Measurements from ENCODE around the gene YY2.
"Not testable (repeated sequence)": the region's sequence is repeated elsewhere in the genome, so short reads cannot be mapped to it uniquely, and the experiment has no call there.

The YY2 gene

DNA sequence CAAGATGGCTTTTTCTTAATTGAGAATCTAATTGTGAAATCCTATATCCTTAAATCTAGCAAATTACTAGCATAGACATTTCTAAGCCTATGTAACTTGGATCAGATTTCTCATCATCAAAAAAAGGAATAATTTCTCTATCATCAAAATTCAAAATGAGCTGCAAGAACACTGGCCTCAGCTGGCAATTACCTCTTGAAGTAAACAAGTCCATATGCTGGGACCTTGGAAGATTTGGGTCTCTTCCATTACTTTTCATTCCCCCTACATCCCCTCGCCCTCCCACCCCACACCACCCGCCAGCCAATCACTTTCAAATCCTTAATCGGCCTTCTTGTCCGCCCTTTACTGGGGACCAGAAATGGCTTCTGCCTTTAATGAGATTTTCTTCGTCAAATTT is 39.7 kb upstream of the YY2 start:
- no peak for TF ChIP-seq CTCF (IDR thresholded peaks at IDR 0.05)
- H3K4me3 ChIP-seq (ENCODE audit: low read depth in 1 of 2, low read length in 1 of 2): no peak overlapping the region
- no peaks in the 10 kb centered on the region for H3K4me1 ChIP-seq (ENCODE audit: control insufficient read depth in 1 of 2, insufficient read depth in 1 of 2, low read depth in 1 of 2, low read length in 1 of 2)
- H3K36me3 ChIP-seq: no peaks in the 10 kb centered on the region
- no peak overlapping the region for H3K27ac ChIP-seq
- H3K9me3 ChIP-seq: no peaks in the 10 kb centered on the region
- H3K27me3 ChIP-seq: no peaks in the 10 kb centered on the region

GRCh38 chrX:21820170-21820569 is 35.6 kb upstream of the YY2 start:
- H3K27me3 ChIP-seq; H3K4me1 ChIP-seq (ENCODE audit: control insufficient read depth in 1 of 2, insufficient read depth in 1 of 2, low read depth in 1 of 2, low read length in 1 of 2); H3K4me3 ChIP-seq (ENCODE audit: low read depth in 1 of 2, low read length in 1 of 2); H3K36me3 ChIP-seq; H3K9me3 ChIP-seq; H3K27ac ChIP-seq: not testable (repeated sequence)

DNA sequence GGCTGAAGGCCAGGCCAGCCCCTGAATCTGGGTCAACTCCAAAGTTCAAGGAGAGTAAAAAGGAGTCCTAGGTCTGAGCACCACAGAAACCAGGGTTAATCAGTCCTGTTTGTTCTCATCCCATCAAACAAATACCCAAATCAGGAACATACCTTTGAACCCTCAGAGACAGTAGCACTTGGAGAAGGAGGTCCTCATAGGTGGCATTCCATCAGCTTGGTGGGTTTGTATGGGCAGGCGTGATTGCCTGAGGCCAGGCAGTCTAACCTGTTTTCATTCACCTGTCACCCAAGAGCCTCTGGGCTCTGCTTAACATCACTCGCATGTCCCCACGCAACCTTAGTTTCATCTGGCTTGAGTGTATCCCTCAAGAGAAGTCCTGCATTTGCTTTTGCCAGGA is 33.9 kb upstream of the YY2 start:
- TF ChIP-seq CTCF (IDR thresholded peaks at IDR 0.05): no peak
- Histone ChIP-seq H3K27me3 (no peaks in the 10 kb centered on the region), H3K4me1 (ENCODE audit: control insufficient read depth in 1 of 2, insufficient read depth in 1 of 2, low read depth in 1 of 2, low read length in 1 of 2) (no peaks in the 10 kb centered on the region), H3K4me3 (ENCODE audit: low read depth in 1 of 2, low read length in 1 of 2) (no peak overlapping the region), H3K27ac (no peak overlapping the region), H3K9me3 (no peaks in the 10 kb centered on the region), H3K36me3 (no peaks in the 10 kb centered on the region)

DNA sequence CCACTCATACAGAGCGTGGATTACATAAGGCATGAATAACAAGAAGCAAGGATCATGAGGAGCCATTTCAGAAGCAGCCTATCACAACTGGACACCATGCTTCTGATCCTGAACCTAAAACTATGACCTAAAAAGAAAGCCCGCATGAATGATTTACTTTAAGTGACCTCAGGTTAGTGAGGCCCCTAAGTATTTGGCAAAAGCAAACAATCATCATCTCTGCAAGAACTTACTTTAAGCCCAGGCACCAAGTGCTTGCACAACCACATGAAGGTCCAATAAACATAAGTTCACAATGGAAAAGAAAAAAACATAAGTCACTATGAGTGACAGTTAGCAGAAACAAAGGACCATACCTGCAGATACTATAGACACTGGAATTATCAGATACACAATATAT is 24.3 kb upstream of the YY2 start:
- no peak for TF ChIP-seq CTCF (IDR thresholded peaks at IDR 0.05)
- no peak overlapping the region for H3K27ac ChIP-seq
- no peak overlapping the region for H3K4me3 ChIP-seq (ENCODE audit: low read depth in 1 of 2, low read length in 1 of 2)
- H3K36me3 ChIP-seq: no peaks in the 10 kb centered on the region
- H3K27me3 ChIP-seq: peaks cover 7% of the 10 kb centered on the region
- H3K4me1 ChIP-seq (ENCODE audit: control insufficient read depth in 1 of 2, insufficient read depth in 1 of 2, low read depth in 1 of 2, low read length in 1 of 2): no peaks in the 10 kb centered on the region
- H3K9me3 ChIP-seq: no peaks in the 10 kb centered on the region

DNA sequence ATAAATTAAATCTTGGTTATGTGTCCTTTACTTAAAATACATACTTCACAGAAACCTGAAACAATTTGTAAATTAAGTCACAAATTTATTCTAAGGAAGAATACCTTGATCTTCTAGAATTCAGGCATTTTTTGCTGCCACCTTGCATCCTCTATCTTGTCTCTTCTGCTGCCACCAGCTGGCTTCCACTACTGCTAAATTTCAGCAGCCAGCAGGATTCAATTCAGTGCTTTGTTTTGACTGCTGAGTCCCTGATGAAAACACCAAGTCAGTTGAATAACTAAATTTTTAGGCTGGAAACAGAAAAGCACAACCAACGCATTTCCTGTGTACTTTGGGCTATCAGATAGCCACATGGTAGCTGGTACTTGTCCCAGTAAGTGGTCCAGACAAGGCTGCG is 18.7 kb upstream of the YY2 start:
- H3K4me3 ChIP-seq (ENCODE audit: low read depth in 1 of 2, low read length in 1 of 2): no peak overlapping the region
- H3K27me3 ChIP-seq: peaks cover 18% of the 10 kb centered on the region
- H3K9me3 ChIP-seq: no peaks in the 10 kb centered on the region
- no peak for TF ChIP-seq CTCF (IDR thresholded peaks at IDR 0.05)
- no peak overlapping the region for H3K27ac ChIP-seq
- H3K36me3 ChIP-seq: no peaks in the 10 kb centered on the region
- H3K4me1 ChIP-seq (ENCODE audit: control insufficient read depth in 1 of 2, insufficient read depth in 1 of 2, low read depth in 1 of 2, low read length in 1 of 2): peaks cover 0 to 6% of the 10 kb centered on the region in 2 experiments

- Histone ChIP-seq H3K9me3 (no peaks in the 10 kb centered on the region), H3K27me3 (peaks cover 18% of the 10 kb centered on the region), H3K4me3 (ENCODE audit: low read depth in 1 of 2, low read length in 1 of 2) (peak overlapping the region; percentile 60 to 62), H3K4me1 (ENCODE audit: control insufficient read depth in 1 of 2, insufficient read depth in 1 of 2, low read depth in 1 of 2, low read length in 1 of 2) (peaks cover 0 to 6% of the 10 kb centered on the region in 2 experiments), H3K27ac (no peak overlapping the region), H3K36me3 (no peaks in the 10 kb centered on the region)
- TF ChIP-seq CTCF (IDR thresholded peaks at IDR 0.05): no peak
Observed at GRCh38 chrX:21838937-21839333, 16.9 kb upstream of the YY2 start.
